HUES6 (cell line): ENCODE data around the gene GNAI2.
"Not testable (repeated sequence)": the region's sequence is repeated elsewhere in the genome, so short reads cannot be mapped to it uniquely, and the experiment has no call there.

Source experiments
- H3K27ac ChIP-seq: 2 replicates; pipeline ENCODE4 v1.7.0; 2013; ENCODE audit warnings: low read depth, mild to moderate bottlenecking, low read length, inconsistent platforms
- H3K27me3 ChIP-seq: 2 replicates; pipeline ENCODE4 v1.6.1; 2013; ENCODE audit warnings: low read length; ENCODE audit not compliant: control insufficient read depth, insufficient read depth
- H3K36me3 ChIP-seq: 2 replicates; pipeline ENCODE4 v1.6.1; 2013; ENCODE audit warnings: low read length; ENCODE audit not compliant: control insufficient read depth, insufficient read depth
- H3K4me1 ChIP-seq: 2 replicates; pipeline ENCODE4 v1.6.1; 2013; ENCODE audit warnings: low read length; ENCODE audit not compliant: control insufficient read depth, insufficient read depth
- H3K4me3 ChIP-seq: 2 replicates; pipeline ENCODE4 v1.5.1; 2013; ENCODE audit warnings: low read depth, low read length
- H3K9ac ChIP-seq: one replicate; pipeline ENCODE4 v1.6.1; 2013; ENCODE audit warnings: mild to moderate bottlenecking, low read length
- H3K9me3 ChIP-seq: 2 replicates; pipeline ENCODE4 v1.6.1; 2013; ENCODE audit warnings: low read depth, low read length; ENCODE audit not compliant: control insufficient read depth, insufficient read depth

GNAI2 gene

DNA sequence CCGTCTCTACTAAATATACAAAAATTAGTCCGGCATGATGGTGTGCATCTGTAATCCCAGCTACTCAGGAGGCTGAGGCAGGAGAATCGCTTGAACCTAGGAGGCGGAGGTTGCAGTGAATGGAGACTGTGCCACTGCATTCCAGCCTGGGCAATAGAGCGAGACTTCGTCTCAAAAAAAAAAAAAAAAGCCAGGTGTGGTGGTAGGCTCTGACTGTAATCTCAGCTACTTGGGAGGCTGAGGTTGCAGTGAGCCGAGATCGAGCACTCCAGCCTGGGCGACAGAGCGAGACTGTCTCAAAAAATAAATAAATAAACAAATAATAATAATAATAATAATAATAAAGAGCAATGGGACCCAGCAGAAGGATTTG is 36.5 kb downstream of the GNAI2 start:
- H3K36me3 ChIP-seq, H3K4me3 ChIP-seq, H3K27ac ChIP-seq, H3K9ac ChIP-seq, H3K9me3 ChIP-seq: not testable (repeated sequence)
- Histone ChIP-seq H3K4me1 (peaks cover 56% of the 10 kb centered on the region), H3K27me3 (peaks cover 42% of the 10 kb centered on the region)

DNA sequence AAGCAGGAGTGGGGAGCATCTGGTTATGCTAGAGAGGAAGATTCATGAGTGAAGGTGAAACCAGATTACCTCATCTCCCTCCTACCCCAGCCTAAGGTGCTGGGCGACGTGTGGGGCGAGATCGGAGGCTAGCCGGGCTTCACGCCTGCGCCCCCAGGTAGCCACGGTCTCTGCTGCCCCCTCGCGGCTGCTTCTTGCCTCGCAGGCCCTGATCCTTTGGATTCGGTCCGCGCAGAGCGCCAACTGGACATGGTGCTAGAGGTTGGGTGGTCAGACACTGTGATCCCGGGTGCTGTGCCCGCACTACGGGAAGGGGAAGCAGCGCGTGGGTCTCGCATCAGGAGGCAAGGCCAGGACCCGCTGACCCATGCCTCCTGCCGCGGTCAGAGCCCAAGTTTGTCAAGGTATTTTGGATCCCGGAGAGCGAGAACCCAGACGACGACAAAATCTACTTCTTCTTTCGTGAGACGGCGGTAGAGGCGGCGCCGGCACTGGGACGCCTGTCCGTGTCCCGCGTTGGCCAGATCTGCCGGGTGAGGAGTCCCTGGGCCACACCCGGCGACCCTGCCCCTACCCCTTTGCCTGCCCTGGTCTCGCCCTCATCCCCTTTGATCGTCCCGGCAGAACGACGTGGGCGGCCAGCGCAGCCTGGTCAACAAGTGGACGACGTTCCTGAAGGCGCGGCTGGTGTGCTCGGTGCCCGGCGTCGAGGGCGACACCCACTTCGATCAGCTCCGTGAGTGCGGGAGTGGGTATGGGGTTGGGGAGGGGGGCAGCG is 37.1 kb downstream of the GNAI2 start:
- H3K9me3 ChIP-seq, result no peaks in the 10 kb centered on the region
- H3K9ac ChIP-seq, result no peak overlapping the region
- H3K27me3 ChIP-seq, result peaks cover 45% of the 10 kb centered on the region
- peak overlapping the region; percentile 43 for H3K4me3 ChIP-seq
- H3K27ac ChIP-seq, result no peak overlapping the region
- peaks cover 50% of the 10 kb centered on the region for H3K4me1 ChIP-seq
- no peaks in the 10 kb centered on the region for H3K36me3 ChIP-seq

DNA sequence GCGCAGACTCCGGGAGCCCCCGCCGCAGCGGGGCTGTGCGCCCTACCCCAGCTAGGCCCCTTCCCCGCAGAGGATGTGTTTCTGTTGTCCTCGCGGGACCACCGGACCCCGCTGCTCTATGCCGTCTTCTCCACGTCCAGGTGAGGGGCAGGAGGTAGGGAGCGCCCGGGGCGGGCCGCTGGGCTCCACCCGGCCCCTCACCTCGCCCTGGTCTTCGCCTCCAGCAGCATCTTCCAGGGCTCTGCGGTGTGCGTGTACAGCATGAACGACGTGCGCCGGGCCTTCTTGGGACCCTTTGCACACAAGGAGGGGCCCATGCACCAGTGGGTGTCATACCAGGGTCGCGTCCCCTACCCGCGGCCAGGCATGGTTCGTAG is 37.7 kb downstream of the GNAI2 start:
- Histone ChIP-seq H3K9ac (no peak overlapping the region), H3K36me3 (no peaks in the 10 kb centered on the region), H3K27me3 (peaks cover 46% of the 10 kb centered on the region), H3K9me3 (no peaks in the 10 kb centered on the region), H3K27ac (no peak overlapping the region), H3K4me1 (peaks cover 44% of the 10 kb centered on the region), H3K4me3 (no peak overlapping the region)

DNA sequence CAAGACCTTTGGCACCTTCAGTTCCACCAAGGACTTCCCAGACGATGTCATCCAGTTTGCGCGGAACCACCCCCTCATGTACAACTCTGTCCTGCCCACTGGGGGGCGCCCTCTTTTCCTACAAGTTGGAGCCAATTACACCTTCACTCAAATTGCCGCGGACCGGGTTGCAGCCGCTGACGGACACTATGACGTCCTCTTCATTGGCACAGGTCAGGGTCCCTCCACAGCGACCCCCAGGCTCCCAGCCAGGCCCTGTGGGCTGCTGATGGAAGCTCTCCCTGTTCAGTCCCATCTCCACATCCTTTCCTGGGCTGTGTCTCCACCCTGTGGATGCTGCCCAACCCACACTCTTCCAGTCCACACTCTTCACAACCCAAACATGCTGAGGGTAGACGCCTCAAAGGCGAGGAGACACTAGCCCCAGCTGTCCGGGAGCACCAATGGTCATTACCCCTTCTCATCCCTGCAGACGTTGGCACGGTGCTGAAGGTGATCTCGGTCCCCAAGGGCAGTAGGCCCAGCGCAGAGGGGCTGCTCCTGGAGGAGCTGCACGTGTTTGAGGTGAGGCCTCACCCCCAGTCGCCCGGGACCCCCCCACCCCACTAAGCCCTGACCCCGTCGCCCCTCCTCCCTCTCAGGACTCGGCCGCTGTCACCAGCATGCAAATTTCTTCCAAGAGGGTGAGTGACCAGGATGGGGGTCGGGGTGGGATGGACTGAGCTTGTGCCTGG is 38.5 kb downstream of the GNAI2 start:
- no peaks in the 10 kb centered on the region for H3K9me3 ChIP-seq
- H3K9ac ChIP-seq, result no peak overlapping the region
- H3K4me3 ChIP-seq, result peak overlapping the region; percentile 60
- H3K27ac ChIP-seq, result no peak overlapping the region
- H3K36me3 ChIP-seq, result no peaks in the 10 kb centered on the region
- peaks cover 46% of the 10 kb centered on the region for H3K27me3 ChIP-seq
- peaks cover 36% of the 10 kb centered on the region for H3K4me1 ChIP-seq

DNA sequence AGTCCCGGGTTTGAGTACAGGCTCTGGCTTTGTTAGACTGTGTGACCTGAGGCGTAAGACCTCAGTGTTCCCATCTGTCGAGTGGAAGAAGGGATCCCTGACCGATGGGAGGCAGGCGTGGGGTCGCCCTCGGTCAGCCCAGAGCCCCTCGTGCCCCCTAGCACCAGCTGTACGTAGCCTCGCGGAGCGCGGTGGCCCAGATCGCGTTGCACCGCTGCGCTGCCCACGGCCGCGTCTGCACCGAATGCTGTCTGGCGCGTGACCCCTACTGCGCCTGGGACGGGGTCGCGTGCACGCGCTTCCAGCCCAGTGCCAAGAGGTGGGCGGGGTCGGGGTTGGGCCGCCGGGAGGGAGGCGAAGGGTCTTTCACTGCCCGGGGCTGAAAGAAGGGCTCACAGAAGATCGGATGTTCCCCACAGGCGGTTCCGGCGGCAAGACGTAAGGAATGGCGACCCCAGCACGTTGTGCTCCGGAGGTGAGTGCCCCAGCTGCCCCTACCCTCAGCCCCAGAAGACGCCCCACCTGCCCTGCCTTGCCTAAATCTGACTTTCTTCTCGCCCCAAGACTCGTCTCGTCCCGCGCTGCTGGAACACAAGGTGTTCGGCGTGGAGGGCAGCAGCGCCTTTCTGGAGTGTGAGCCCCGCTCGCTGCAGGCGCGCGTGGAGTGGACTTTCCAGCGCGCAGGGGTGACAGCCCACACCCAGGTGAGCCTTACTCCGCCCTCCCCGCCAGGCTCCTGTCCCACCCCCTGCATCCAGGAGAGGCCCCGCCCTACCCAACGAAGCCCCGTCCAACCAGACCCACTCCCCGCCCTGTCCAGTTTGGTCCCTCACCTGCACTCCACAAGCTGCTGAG is 39.4 kb downstream of the GNAI2 start:
- no peaks in the 10 kb centered on the region for H3K9me3 ChIP-seq
- no peak overlapping the region for H3K27ac ChIP-seq
- H3K4me3 ChIP-seq, result peak overlapping the region; percentile 60
- H3K4me1 ChIP-seq, result peaks cover 30% of the 10 kb centered on the region
- no peaks in the 10 kb centered on the region for H3K36me3 ChIP-seq
- peak overlapping the region; percentile 58 for H3K9ac ChIP-seq
- H3K27me3 ChIP-seq, result peaks cover 46% of the 10 kb centered on the region

DNA sequence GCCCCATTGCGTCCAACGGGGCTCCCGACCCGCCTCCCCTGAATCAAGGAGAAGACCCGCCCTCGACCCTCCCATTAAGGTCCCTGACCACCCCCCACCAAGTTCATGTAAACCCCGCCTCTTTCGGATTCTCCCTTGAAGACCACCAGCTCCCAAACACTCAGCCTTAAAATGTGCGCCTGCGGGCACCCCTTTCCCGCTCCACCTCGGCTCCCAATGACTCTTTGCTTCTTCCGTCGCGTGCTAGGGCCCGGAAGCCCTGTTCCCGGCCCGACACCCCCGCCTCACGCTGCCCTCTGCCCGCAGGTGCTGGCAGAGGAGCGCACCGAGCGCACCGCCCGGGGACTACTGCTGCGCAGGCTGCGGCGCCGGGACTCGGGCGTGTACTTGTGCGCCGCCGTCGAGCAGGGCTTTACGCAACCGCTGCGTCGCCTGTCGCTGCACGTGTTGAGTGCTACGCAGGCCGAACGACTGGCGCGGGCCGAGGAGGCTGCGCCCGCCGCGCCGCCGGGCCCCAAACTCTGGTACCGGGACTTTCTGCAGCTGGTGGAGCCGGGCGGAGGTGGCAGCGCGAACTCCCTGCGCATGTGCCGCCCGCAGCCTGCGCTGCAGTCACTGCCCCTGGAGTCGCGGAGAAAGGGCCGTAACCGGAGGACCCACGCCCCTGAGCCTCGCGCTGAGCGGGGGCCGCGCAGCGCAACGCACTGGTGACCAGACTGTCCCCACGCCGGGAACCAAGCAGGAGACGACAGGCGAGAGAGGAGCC is 40.2 kb downstream of the GNAI2 start:
- H3K4me3 ChIP-seq, result peak overlapping the region; percentile 60; the same call in 1 of the 2 replicates

DNA sequence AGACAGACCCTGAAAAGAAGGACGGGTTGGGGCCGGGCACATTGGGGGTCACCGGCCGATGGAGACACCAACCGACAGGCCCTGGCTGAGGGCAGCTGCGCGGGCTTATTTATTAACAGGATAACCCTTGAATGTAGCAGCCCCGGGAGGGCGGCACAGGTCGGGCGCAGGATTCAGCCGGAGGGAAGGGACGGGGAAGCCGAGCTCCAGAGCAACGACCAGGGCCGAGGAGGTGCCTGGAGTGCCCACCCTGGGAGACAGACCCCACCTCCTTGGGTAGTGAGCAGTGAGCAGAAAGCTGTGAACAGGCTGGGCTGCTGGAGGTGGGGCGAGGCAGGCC is 40.7 kb downstream of the GNAI2 start:
- Histone ChIP-seq H3K9ac (no peak overlapping the region), H3K27me3 (peaks cover 46% of the 10 kb centered on the region)

More for the DNA sequence above, 40.2 kb downstream of the GNAI2 start:
- no peak overlapping the region for H3K9ac ChIP-seq
- no peak overlapping the region for H3K27ac ChIP-seq
- H3K27me3 ChIP-seq, result peaks cover 46% of the 10 kb centered on the region
- no peaks in the 10 kb centered on the region for H3K9me3 ChIP-seq
- no peaks in the 10 kb centered on the region for H3K36me3 ChIP-seq
- peaks cover 28% of the 10 kb centered on the region for H3K4me1 ChIP-seq

DNA sequence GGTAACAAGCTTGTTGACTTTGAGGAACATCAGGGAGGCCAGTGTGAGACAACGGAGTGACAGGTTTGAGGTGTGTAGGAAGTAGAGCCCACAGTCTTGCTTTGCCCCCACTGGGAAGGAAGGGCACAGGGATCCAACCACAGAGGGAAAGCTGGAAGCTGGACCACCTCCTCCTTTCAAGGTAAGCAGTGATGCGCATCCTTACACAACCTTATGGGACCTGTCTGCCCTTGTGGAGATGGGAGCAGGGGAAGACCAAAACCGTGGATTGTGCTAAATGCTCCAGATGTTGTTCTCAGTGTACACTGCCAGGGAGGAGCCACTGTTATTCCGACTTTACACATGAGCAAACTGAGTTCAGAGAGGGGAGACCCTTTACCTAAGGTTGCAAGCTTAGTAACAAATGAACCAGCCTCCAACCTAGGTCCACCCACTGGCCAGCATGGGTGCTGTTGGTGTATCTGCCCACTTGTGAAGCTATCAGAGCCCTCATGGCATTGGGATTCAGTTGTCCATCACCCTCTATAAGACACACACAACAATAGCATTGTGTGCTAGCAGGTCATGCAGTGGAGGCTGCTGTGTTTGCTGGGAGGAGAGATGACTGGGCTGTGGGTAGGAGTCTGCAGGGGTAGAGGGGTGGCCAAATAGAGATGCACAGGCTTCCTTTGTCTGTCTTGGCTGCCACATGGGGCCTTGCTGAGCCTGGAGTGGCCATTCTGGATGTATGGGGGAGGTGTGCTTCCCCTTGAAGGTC is 42.3 kb downstream of the GNAI2 start:
- H3K4me1 ChIP-seq, result peaks cover 18% of the 10 kb centered on the region
- H3K9me3 ChIP-seq, result no peaks in the 10 kb centered on the region
- H3K36me3 ChIP-seq, result no peaks in the 10 kb centered on the region
- no peak overlapping the region for H3K9ac ChIP-seq
- no peak overlapping the region for H3K27ac ChIP-seq
- H3K27me3 ChIP-seq, result peaks cover 42% of the 10 kb centered on the region
- H3K4me3 ChIP-seq, result no peak overlapping the region

More for the DNA sequence above, 40.7 kb downstream of the GNAI2 start:
- Histone ChIP-seq H3K27ac (no peak overlapping the region), H3K36me3 (no peaks in the 10 kb centered on the region), H3K4me3 (peak overlapping the region; percentile 60; the same call in 1 of the 2 replicates), H3K9me3 (no peaks in the 10 kb centered on the region), H3K4me1 (peaks cover 23% of the 10 kb centered on the region)

DNA sequence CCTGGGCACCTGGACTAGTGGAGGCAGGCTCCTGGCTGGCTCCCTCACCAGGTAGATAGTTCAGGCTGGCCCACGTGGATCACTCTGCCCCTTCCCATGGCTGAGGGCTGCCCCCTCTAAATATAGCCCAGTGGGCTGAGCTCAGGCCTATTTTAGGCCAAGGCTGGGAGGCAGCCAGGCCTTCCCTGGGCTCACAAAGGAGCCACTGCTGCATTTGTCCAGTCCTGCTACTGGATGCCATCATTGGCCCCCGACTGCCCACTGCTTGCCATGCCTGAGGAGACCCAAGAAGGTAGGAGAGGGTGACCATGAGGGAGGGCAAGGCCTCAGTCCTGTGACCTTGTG is 42.8 kb downstream of the GNAI2 start, which contains the start of gene LSMEM2:
TSS of gene LSMEM2 (plus strand) at position 208 of the 345 bp plus-strand sequence. CDS start at position 235, 27 bp downstream.
- Histone ChIP-seq H3K4me3 (no peak within 1 kb of the TSS), H3K36me3 (no peaks in the 10 kb centered on the region), H3K4me1 (peaks cover 16% of the 10 kb centered on the region), H3K27ac (no peak within 1 kb of the TSS), H3K27me3 (peaks cover 37% of the 10 kb centered on the region), H3K9ac (no peak within 1 kb of the TSS), H3K9me3 (no peaks in the 10 kb centered on the region)
